Measurements from ENCODE around the gene PCSK9. TPM values are rescaled to one million over a fixed set of nuclear protein-coding genes. Genes with fewer than 3 reads are reported as not detected.

Gene PCSK9
- total RNA-seq, 1 experiment from 2014 or later, result 38.9 TPM

DNA sequence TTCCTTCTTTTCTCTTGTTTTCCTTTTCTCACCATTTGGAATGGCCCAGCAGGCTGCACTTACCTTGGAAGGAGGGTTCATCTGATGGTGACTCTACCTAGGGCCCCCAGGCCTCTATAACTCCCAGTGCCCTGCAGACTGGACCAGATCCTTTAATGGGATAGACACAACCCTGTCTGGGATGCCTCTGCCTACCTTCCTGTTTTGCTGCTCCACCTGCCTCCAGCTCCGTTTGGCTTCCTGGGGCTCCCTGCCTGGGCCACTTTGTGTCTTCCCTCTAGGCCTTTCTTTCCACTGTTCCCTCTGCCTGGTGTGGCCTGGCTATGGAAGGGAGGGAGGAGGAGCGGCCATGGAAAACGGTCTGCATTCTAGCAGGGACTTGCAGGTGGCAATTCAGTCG lies 7.5 kb downstream of the PCSK9 start:
- ChIA-PET CTCF (no interaction called here), POLR2A (ENCODE audit: low non-redundant PET) (interaction anchor here (0.6 kb wide), 1 partner anchor 147 kb away, joined by 3 read pairs; no protein-coding TSS in a partner anchor)
- intact Hi-C loops (cut with micrococcal nuclease; ENCODE audit: unreplicated experiment), result no loop called here
- Histone ChIP-seq H3K9me3 (ENCODE audit: low read depth, low read length, poor library complexity, severe bottlenecking) (no peaks in the 10 kb centered on the region), H3K27ac (ENCODE audit: low read depth, low read length, poor library complexity, severe bottlenecking) (no peak overlapping the region), H3K36me3 (ENCODE audit: insufficient read depth, low read length, poor library complexity, severe bottlenecking) (peaks cover 79% of the 10 kb centered on the region), H3K27me3 (replicated peaks; ENCODE audit: insufficient read depth, low read depth, low read length, poor library complexity) (no peaks in the 10 kb centered on the region), H3K4me3 (ENCODE audit: low read depth, low read length, poor library complexity, severe bottlenecking) (no peak overlapping the region), H3K4me1 (ENCODE audit: insufficient read depth, low read length, poor library complexity, severe bottlenecking) (peaks cover 20% of the 10 kb centered on the region)
- no peak for TF ChIP-seq EZH2 (IDR thresholded peaks at IDR 0.05; ENCODE audit: borderline replicate concordance, low read depth, low read length, poor library complexity, severe bottlenecking)
- TF ChIP-seq, protein P1, sequence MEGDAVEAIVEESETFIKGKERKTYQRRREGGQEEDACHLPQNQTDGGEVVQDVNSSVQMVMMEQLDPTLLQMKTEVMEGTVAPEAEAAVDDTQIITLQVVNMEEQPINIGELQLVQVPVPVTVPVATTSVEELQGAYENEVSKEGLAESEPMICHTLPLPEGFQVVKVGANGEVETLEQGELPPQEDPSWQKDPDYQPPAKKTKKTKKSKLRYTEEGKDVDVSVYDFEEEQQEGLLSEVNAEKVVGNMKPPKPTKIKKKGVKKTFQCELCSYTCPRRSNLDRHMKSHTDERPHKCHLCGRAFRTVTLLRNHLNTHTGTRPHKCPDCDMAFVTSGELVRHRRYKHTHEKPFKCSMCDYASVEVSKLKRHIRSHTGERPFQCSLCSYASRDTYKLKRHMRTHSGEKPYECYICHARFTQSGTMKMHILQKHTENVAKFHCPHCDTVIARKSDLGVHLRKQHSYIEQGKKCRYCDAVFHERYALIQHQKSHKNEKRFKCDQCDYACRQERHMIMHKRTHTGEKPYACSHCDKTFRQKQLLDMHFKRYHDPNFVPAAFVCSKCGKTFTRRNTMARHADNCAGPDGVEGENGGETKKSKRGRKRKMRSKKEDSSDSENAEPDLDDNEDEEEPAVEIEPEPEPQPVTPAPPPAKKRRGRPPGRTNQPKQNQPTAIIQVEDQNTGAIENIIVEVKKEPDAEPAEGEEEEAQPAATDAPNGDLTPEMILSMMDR (conservative IDR thresholded peaks at IDR 0.05; ENCODE audit: low read depth, low read length), result no peak
- DNase-seq (ENCODE audit: low spot score), result no peak
- no TSS peak for BruUV-seq (replicated peaks)

DNA sequence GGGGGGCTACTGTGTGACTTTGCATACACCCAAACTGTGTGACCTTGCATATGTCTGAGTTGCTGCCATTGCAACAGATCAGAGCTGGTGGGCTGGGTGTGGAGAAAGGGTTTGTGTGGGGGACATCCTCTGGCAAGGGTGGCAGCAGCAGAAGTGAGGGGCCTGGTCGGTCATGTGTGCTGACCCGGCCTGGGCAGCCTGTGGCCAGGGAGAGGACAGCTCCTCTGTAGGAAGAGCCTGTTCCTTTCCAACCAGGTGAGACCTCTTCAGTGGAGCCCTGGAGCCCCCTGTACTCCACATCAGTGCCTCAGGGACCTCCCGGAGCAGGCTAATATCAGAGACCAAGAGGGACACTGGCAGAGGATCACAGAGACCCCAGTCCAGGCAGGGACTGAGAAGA lies 8.3 kb downstream of the PCSK9 start:
- ChIA-PET POLR2A (ENCODE audit: low non-redundant PET) (no interaction called here), CTCF (no interaction called here)
- H3K36me3 ChIP-seq (ENCODE audit: insufficient read depth, low read length, poor library complexity, severe bottlenecking), result peaks cover 86% of the 10 kb centered on the region

DNA sequence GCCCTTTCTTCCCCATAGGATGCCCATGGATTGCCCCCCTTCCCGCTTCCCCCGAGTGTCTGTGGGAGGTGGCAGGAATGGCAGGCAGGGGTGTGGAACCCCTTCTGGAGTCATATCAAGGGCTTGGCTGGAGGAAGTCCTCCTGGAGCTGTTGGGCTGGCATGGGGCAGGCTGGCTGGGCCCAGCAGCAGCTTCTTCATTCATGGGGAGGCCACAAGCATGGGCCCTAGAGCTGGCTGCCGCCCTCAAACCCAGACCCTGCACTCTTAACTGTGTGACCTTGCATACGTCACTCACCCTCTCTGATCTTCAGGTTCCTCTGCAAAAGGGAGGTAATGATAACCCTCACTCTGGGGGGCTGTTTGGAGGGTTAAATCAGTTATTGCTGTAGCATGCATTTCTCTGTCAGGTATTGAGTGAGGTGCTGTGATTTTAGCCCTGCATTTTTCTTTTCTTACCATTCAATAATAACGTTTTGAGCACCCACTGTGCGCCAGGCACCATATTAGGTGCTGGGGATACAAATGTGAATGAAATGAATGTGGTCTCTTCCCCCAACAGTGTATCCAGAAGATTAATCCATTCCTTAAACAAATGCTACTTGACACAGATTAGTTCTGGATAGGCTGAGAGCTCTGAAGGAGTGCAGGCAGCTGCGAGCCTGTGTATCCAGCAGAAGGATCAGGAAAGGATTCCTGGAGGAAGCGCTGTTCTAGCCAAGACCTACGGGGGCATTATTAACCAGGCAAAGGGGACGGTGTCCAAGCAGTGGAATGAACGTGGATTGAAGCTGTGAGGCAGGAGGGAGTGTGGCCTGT lies 9.3 kb downstream of the PCSK9 start:
- H3K4me1 ChIP-seq (ENCODE audit: insufficient read depth, low read length, poor library complexity, severe bottlenecking), result peaks cover 13% of the 10 kb centered on the region
- TF ChIP-seq EZH2 (IDR thresholded peaks at IDR 0.05; ENCODE audit: borderline replicate concordance, low read depth, low read length, poor library complexity, severe bottlenecking), result no peak
- TF ChIP-seq, protein P1 (conservative IDR thresholded peaks at IDR 0.05; ENCODE audit: low read depth, low read length), result no peak
- H3K4me3 ChIP-seq (ENCODE audit: low read depth, low read length, poor library complexity, severe bottlenecking), result no peak overlapping the region
- no peaks in the 10 kb centered on the region for H3K9me3 ChIP-seq (ENCODE audit: low read depth, low read length, poor library complexity, severe bottlenecking)
- BruUV-seq (replicated peaks), result no TSS peak
- no peaks in the 10 kb centered on the region for H3K27me3 ChIP-seq (replicated peaks; ENCODE audit: insufficient read depth, low read depth, low read length, poor library complexity)
- ChIA-PET CTCF (no interaction called here), POLR2A (ENCODE audit: low non-redundant PET) (no interaction called here)
- H3K27ac ChIP-seq (ENCODE audit: low read depth, low read length, poor library complexity, severe bottlenecking), result no peak overlapping the region
- H3K36me3 ChIP-seq (ENCODE audit: insufficient read depth, low read length, poor library complexity, severe bottlenecking), result peaks cover 91% of the 10 kb centered on the region
- intact Hi-C loops (cut with micrococcal nuclease; ENCODE audit: unreplicated experiment), result no loop called here
- DNase-seq (ENCODE audit: low spot score), result no peak

More for the DNA sequence above, 8.3 kb downstream of the PCSK9 start:
- Histone ChIP-seq H3K27ac (ENCODE audit: low read depth, low read length, poor library complexity, severe bottlenecking) (no peak overlapping the region), H3K27me3 (replicated peaks; ENCODE audit: insufficient read depth, low read depth, low read length, poor library complexity) (no peaks in the 10 kb centered on the region), H3K9me3 (ENCODE audit: low read depth, low read length, poor library complexity, severe bottlenecking) (no peaks in the 10 kb centered on the region), H3K4me1 (ENCODE audit: insufficient read depth, low read length, poor library complexity, severe bottlenecking) (peaks cover 16% of the 10 kb centered on the region), H3K4me3 (ENCODE audit: low read depth, low read length, poor library complexity, severe bottlenecking) (no peak overlapping the region)
- no peak for DNase-seq (ENCODE audit: low spot score)
- BruUV-seq (replicated peaks), result no TSS peak
- TF ChIP-seq, protein P1 (conservative IDR thresholded peaks at IDR 0.05; ENCODE audit: low read depth, low read length), result no peak
- no peak for TF ChIP-seq EZH2 (IDR thresholded peaks at IDR 0.05; ENCODE audit: borderline replicate concordance, low read depth, low read length, poor library complexity, severe bottlenecking)
- intact Hi-C loops (cut with micrococcal nuclease; ENCODE audit: unreplicated experiment), result no loop called here

Data from A673 (cell line).